Midbrain (tissue), 1 donor: ENCODE measurements around the gene KIN.
"Not testable (repeated sequence)": the region's sequence is repeated elsewhere in the genome, so short reads cannot be mapped to it uniquely, and the experiment has no call there.

Experiments
- DNase-seq: peaks from one replicate; lab custom pipeline; 2025; lab: John Stamatoyannopoulos, UW

The KIN gene

GRCh38 chr10:7734821-7735220 is 53.0 kb downstream of the KIN start:
- no peak for DNase-seq

DNA sequence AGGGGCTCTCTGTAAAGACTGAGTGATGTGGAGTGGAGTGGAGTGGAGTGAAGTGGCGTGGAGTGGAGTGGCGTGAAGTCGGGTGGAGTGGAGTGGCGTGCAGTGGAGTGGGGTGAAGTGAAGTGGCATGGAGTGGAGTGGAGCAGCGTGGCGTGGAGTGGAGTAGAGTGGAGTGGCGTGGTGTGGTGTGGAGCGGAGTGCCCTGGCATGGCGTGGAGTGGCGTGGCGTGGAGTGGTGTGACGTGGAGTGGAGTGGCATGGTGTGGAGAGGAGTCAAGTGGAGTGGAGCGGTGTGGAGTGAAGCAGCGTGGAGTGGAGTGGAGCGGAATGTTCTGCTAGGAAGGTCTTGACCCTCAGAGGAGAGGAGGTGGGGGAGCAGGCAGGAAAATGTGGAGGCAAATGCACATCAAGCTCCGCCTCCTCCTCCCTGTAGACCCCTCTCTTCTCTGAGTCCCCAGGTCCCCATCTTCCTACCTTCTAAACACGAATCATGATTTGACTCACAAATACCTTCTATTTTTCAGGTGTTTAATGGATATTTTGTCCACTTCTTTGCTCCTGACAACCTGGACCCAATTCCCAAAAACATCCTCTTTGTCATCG is 64.8 kb downstream of the KIN start:
- no peak for DNase-seq

GRCh38 chr10:7720478-7720877 is 67.3 kb downstream of the KIN start:
- no peak for DNase-seq

GRCh38 chr10:7718685-7719084 is 69.1 kb downstream of the KIN start:
- DNase-seq = no peak

DNA sequence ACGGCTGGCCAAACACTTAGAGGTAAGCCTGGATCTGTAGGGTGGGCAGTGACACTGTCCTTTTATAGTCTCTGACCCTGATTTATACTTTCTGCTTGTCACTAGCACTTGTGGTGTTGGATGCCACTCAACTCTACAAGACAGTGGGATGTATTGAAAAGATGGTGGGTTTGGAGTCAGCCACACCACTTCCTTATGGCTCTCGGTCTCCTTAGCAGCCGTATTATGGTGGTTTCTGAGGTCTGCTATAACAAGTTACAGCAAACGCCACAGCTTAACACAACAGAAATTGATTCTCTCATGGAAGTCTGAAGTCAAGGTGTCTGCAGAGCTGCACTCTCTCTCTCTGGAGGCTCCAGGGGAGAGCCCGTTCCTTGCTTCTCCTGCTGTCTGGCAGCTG is 70.0 kb downstream of the KIN start:
- no peak for DNase-seq

- DNase-seq = no peak
Measured at GRCh38 chr10:7715515-7715914, 72.3 kb downstream of the KIN start.

GRCh38 chr10:7711075-7711474 is 76.7 kb downstream of the KIN start:
- DNase-seq = not testable (repeated sequence)

DNA sequence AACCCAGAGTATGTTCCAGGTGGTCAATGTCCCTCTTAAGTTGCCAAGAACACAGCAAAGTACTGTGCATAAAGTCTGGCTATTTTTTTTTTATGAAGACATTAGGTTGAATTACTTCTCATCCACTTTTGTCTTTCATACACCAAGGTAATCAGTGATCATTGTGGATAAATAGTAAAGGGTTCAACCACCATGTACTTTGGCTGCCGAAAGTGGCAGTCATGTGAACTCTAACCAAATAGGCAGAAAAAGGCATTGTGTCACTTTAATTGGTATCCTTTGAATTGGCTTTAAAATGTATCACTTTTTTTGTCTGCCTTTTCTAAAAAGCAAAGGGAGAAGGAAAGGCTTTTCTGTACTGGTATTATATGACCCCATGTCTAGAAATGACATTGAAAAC is 77.3 kb downstream of the KIN start:
- no peak for DNase-seq

- DNase-seq = no peak
Measured at GRCh38 chr10:7708832-7709231, 79.0 kb downstream of the KIN start.

- no peak for DNase-seq
Measured at GRCh38 chr10:7707858-7708622, 79.8 kb downstream of the KIN start.

DNA sequence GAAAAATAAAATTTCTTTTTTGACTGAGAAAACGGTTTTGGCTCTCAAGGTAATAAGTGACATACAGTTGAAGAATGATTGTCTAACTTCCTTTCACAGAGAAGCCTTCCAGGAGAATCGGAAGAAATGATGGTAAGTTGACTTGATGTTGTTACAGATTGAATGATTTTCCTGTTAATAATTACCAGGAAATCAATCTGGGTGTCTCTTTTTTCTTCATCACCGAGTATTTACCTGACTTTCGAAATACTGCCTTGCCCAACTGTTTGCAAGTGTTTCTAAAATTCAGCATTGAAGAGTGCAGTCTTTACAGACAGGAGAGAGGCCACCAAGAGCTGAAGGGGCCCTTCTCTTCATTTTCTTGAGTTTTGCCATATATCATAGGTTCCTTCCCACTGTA is 80.7 kb downstream of the KIN start:
- DNase-seq = no peak

GRCh38 chr10:7706534-7707073 is 81.2 kb downstream of the KIN start:
- no peak for DNase-seq

DNA sequence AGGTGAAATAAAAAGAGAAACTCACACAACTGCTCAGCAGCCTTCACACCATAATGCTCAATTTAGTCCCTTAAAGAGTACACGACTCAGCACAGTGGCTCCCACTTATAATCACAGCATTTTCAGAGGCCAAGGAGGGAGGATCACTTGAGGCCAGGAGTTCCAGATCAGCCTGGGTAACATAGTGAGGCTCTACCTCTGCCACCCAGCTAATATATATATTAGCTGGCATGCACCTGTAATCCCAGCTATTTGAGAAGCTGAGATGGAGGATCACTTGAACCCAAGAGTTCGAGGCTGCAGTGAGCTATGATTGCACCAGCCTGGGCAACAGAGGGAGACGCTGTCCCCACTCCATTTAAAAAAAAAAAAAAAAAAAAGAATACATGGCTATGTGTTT is 82.5 kb downstream of the KIN start:
- DNase-seq = no peak

DNA sequence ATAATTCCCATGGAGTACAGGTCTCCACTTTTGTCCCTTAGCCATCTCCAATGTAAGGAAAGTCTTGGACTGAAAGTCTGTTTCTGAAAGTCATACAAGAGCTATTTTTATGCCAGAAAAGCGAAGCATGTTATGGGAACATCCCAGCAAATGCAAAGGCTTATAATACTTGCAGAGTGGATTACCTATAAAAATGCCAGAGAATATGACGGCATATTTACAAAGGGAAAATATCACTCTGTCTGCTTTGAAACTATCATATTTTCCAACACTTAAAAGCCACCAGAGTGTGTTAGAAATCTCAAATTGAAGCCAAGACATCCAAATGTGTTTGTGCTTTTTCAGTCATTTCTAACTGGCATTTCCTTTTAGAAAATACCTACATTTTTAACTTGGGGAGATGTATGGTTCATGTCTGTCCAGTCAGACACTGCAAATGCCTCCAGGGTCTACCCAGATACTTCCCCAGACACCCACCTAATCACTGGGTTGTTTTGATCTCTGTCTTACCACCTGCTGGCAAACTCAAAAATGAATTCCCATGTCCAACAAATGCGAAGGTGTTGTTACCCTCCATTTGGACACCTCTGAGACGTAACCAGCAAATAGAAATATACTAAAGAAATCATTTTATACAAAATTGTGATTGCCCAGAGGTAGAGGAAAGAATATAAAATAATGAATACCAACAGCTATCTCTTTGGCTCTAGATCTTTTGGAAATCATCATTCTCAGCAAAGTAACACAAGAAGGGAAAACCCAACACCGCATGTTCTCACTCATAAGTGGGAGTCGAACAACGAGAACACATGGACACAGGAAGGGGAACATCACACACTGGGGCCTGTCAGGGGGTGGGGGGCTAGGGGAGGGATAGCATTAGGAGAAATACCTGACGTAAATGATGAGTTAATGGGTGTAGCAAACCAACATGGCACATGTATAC is 83.4 kb downstream of the KIN start:
- DNase-seq = no peak

DNA sequence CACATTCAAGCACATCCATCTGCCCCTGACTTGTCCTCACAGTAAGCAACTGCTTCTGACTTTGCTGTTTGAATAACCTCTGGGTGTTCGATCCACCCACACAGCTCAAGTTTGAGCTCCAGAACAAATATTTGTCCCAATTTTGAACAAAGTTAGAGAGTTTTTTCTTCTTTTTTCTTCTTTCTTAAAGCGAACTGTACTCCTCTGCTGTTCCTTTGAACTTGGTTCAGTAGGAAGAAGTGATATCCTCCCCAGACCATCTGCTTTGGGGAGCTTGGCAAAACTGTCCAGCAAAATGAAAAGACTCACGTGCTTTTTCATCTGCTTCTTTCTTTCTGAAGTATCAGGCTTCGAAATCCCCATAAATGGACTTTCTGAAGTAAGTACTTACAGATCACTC is 84.7 kb downstream of the KIN start, which contains the start of gene ITIH2:
Gene ITIH2, plus strand, starts transcription at position 177 of the 400 bp plus-strand sequence. Its CDS starts 119 bp downstream, at position 296.
- no peak for DNase-seq

DNA sequence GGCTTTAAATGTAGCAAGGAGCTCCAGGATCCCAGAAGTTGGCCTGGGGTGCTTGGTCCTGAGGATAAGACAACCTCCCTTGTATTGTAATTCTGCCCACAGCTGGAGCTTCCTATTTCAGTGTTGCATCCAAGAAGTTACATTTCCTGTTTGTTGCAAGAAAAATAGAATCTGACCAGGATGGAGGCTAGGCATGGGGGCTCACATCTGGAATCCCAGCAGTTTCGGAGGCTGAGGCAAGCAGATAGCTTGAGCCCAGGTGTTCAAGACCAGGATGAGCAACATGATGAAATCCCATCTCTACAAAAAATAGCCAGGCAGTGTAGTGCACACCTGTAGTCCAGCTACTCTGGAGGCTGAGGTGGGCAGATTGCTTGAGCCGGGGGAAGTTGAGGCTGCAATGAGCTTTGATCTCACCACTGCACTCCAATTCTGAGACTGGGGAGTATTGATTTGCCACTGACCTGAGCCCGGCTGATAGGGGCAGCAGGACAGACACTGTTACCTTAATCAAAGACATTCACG is 85.4 kb downstream of the KIN start:
- DNase-seq = no peak

DNA sequence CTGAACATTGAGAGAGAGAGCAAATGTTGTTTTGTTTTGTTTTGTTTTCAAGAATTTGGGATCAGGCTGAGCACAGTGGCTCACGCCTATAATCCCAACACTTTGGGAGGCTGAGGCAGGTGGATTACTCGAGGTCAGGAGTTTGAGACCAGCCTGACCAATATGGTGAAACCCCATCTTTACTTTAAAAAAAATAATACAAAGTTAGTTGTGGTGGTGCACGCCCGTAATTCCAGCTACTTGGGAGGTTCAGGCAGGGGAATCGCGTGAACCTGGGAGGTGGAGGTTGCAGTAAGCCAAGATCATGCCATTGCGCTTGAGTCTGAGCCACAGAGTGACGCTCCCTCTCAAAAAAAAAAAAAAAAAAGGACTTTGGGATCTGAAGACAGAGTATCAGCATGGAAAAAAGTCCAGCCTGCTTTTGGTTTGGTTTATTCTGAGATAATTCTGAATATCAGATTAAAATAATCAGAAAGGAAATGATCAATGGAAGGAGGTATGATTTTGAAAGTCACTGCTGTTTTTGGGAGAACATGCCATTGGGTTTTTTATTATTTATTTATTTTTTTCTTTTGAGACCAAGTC is 86.5 kb downstream of the KIN start:
- no peak for DNase-seq
